ENCODE data around the gene POLR3A.

Gene POLR3A

GRCh38 chr10:78045856-78046255 lies 16.5 kb upstream of the POLR3A start:
- no peaks in the 10 kb centered on the region for H3K27me3 ChIP-seq (ENCODE audit: control insufficient read depth, insufficient read depth, low read length)
- no peaks in the 10 kb centered on the region for H3K9me3 ChIP-seq (ENCODE audit: control insufficient read depth, insufficient read depth, low read depth, low read length)
- H3K9ac ChIP-seq (ENCODE audit: low read length), result no peak overlapping the region
- no peak overlapping the region for H3K27ac ChIP-seq (ENCODE audit: low read depth, low read length)
- H3K36me3 ChIP-seq (ENCODE audit: control insufficient read depth, insufficient read depth, low read length), result peaks cover 20% of the 10 kb centered on the region
- no peak overlapping the region for H3K4me3 ChIP-seq (ENCODE audit: low read depth, low read length)
- peaks cover 10% of the 10 kb centered on the region for H3K4me1 ChIP-seq (ENCODE audit: control insufficient read depth, insufficient read depth, low read length)

- Histone ChIP-seq H3K9ac (ENCODE audit: low read length) (no peak overlapping the region), H3K27ac (ENCODE audit: low read depth, low read length) (no peak overlapping the region), H3K4me1 (ENCODE audit: control insufficient read depth, insufficient read depth, low read length) (peaks cover 16% of the 10 kb centered on the region), H3K4me3 (ENCODE audit: low read depth, low read length) (no peak overlapping the region), H3K27me3 (ENCODE audit: control insufficient read depth, insufficient read depth, low read length) (no peaks in the 10 kb centered on the region), H3K9me3 (ENCODE audit: control insufficient read depth, insufficient read depth, low read depth, low read length) (no peaks in the 10 kb centered on the region), H3K36me3 (ENCODE audit: control insufficient read depth, insufficient read depth, low read length) (peaks cover 26% of the 10 kb centered on the region)
Observed at GRCh38 chr10:78045237-78045636, 15.9 kb upstream of the POLR3A start.

GRCh38 chr10:78044699-78045098 lies 15.4 kb upstream of the POLR3A start:
- Histone ChIP-seq H3K36me3 (ENCODE audit: control insufficient read depth, insufficient read depth, low read length) (peaks cover 31% of the 10 kb centered on the region), H3K9ac (ENCODE audit: low read length) (no peak overlapping the region), H3K4me3 (ENCODE audit: low read depth, low read length) (no peak overlapping the region), H3K4me1 (ENCODE audit: control insufficient read depth, insufficient read depth, low read length) (peaks cover 21% of the 10 kb centered on the region), H3K27ac (ENCODE audit: low read depth, low read length) (no peak overlapping the region), H3K9me3 (ENCODE audit: control insufficient read depth, insufficient read depth, low read depth, low read length) (no peaks in the 10 kb centered on the region), H3K27me3 (ENCODE audit: control insufficient read depth, insufficient read depth, low read length) (no peaks in the 10 kb centered on the region)

- H3K9me3 ChIP-seq (ENCODE audit: control insufficient read depth, insufficient read depth, low read depth, low read length), result no peaks in the 10 kb centered on the region
- peaks cover 26% of the 10 kb centered on the region for H3K4me1 ChIP-seq (ENCODE audit: control insufficient read depth, insufficient read depth, low read length)
- H3K4me3 ChIP-seq (ENCODE audit: low read depth, low read length), result no peak overlapping the region
- H3K36me3 ChIP-seq (ENCODE audit: control insufficient read depth, insufficient read depth, low read length), result peaks cover 37% of the 10 kb centered on the region
- no peaks in the 10 kb centered on the region for H3K27me3 ChIP-seq (ENCODE audit: control insufficient read depth, insufficient read depth, low read length)
- H3K9ac ChIP-seq (ENCODE audit: low read length), result no peak overlapping the region
- H3K27ac ChIP-seq (ENCODE audit: low read depth, low read length), result no peak overlapping the region
Observed at GRCh38 chr10:78044179-78044578, 14.9 kb upstream of the POLR3A start.

GRCh38 chr10:78042752-78043104 lies 13.4 kb upstream of the POLR3A start:
- peaks cover 40% of the 10 kb centered on the region for H3K4me1 ChIP-seq (ENCODE audit: control insufficient read depth, insufficient read depth, low read length)
- H3K9me3 ChIP-seq (ENCODE audit: control insufficient read depth, insufficient read depth, low read depth, low read length), result no peaks in the 10 kb centered on the region
- no peak overlapping the region for H3K9ac ChIP-seq (ENCODE audit: low read length)
- H3K27me3 ChIP-seq (ENCODE audit: control insufficient read depth, insufficient read depth, low read length), result no peaks in the 10 kb centered on the region
- H3K4me3 ChIP-seq (ENCODE audit: low read depth, low read length), result no peak overlapping the region
- H3K27ac ChIP-seq (ENCODE audit: low read depth, low read length), result no peak overlapping the region
- peaks cover 51% of the 10 kb centered on the region for H3K36me3 ChIP-seq (ENCODE audit: control insufficient read depth, insufficient read depth, low read length)

- Histone ChIP-seq H3K4me3 (ENCODE audit: low read depth, low read length) (no peak overlapping the region), H3K27ac (ENCODE audit: low read depth, low read length) (no peak overlapping the region), H3K36me3 (ENCODE audit: control insufficient read depth, insufficient read depth, low read length) (peaks cover 56% of the 10 kb centered on the region), H3K9me3 (ENCODE audit: control insufficient read depth, insufficient read depth, low read depth, low read length) (no peaks in the 10 kb centered on the region), H3K27me3 (ENCODE audit: control insufficient read depth, insufficient read depth, low read length) (no peaks in the 10 kb centered on the region), H3K4me1 (ENCODE audit: control insufficient read depth, insufficient read depth, low read length) (peaks cover 41% of the 10 kb centered on the region), H3K9ac (ENCODE audit: low read length) (no peak overlapping the region)
Observed at GRCh38 chr10:78042058-78042751, 12.9 kb upstream of the POLR3A start.

GRCh38 chr10:78041170-78042057 lies 12.1 kb upstream of the POLR3A start:
- no peak overlapping the region for H3K9ac ChIP-seq (ENCODE audit: low read length)
- peak overlapping the region; percentile 60; the same call in 1 of the 2 replicates for H3K27ac ChIP-seq (ENCODE audit: low read depth, low read length)
- no peaks in the 10 kb centered on the region for H3K27me3 ChIP-seq (ENCODE audit: control insufficient read depth, insufficient read depth, low read length)
- H3K36me3 ChIP-seq (ENCODE audit: control insufficient read depth, insufficient read depth, low read length), result peaks cover 64% of the 10 kb centered on the region
- H3K4me3 ChIP-seq (ENCODE audit: low read depth, low read length), result no peak overlapping the region
- peaks cover 47% of the 10 kb centered on the region for H3K4me1 ChIP-seq (ENCODE audit: control insufficient read depth, insufficient read depth, low read length)
- H3K9me3 ChIP-seq (ENCODE audit: control insufficient read depth, insufficient read depth, low read depth, low read length), result no peaks in the 10 kb centered on the region

- H3K4me1 ChIP-seq (ENCODE audit: control insufficient read depth, insufficient read depth, low read length), result peaks cover 60% of the 10 kb centered on the region
- no peaks in the 10 kb centered on the region for H3K9me3 ChIP-seq (ENCODE audit: control insufficient read depth, insufficient read depth, low read depth, low read length)
- no peak overlapping the region for H3K9ac ChIP-seq (ENCODE audit: low read length)
- no peaks in the 10 kb centered on the region for H3K27me3 ChIP-seq (ENCODE audit: control insufficient read depth, insufficient read depth, low read length)
- H3K36me3 ChIP-seq (ENCODE audit: control insufficient read depth, insufficient read depth, low read length), result peaks cover 81% of the 10 kb centered on the region
- peak overlapping the region; percentile 28 for H3K4me3 ChIP-seq (ENCODE audit: low read depth, low read length)
- peak overlapping the region; percentile 60 for H3K27ac ChIP-seq (ENCODE audit: low read depth, low read length)
Observed at GRCh38 chr10:78039743-78040142, 10.4 kb upstream of the POLR3A start.

GRCh38 chr10:78038791-78039547 lies 9.7 kb upstream of the POLR3A start:
- H3K4me1 ChIP-seq (ENCODE audit: control insufficient read depth, insufficient read depth, low read length), result peaks cover 60% of the 10 kb centered on the region
- no peaks in the 10 kb centered on the region for H3K27me3 ChIP-seq (ENCODE audit: control insufficient read depth, insufficient read depth, low read length)
- H3K9me3 ChIP-seq (ENCODE audit: control insufficient read depth, insufficient read depth, low read depth, low read length), result no peaks in the 10 kb centered on the region
- peaks cover 85% of the 10 kb centered on the region for H3K36me3 ChIP-seq (ENCODE audit: control insufficient read depth, insufficient read depth, low read length)
- H3K27ac ChIP-seq (ENCODE audit: low read depth, low read length), result no peak overlapping the region; the same call in none of the 2 replicates
- H3K4me3 ChIP-seq (ENCODE audit: low read depth, low read length), result peak overlapping the region; percentile 28; the same call in 1 of the 2 replicates
- no peak overlapping the region for H3K9ac ChIP-seq (ENCODE audit: low read length)

- Histone ChIP-seq H3K4me3 (ENCODE audit: low read depth, low read length) (0 out of 2 replicates have a peak overlapping the region, but pooled peaks have one; percentile 20), H3K9me3 (ENCODE audit: control insufficient read depth, insufficient read depth, low read depth, low read length) (no peaks in the 10 kb centered on the region), H3K36me3 (ENCODE audit: control insufficient read depth, insufficient read depth, low read length) (peaks cover 85% of the 10 kb centered on the region), H3K4me1 (ENCODE audit: control insufficient read depth, insufficient read depth, low read length) (peaks cover 60% of the 10 kb centered on the region), H3K27ac (ENCODE audit: low read depth, low read length) (no peak overlapping the region), H3K27me3 (ENCODE audit: control insufficient read depth, insufficient read depth, low read length) (no peaks in the 10 kb centered on the region), H3K9ac (ENCODE audit: low read length) (no peak overlapping the region)
Observed at GRCh38 chr10:78038105-78038504, 8.8 kb upstream of the POLR3A start.
